ENCODE data around the gene NXT1.

DNA sequence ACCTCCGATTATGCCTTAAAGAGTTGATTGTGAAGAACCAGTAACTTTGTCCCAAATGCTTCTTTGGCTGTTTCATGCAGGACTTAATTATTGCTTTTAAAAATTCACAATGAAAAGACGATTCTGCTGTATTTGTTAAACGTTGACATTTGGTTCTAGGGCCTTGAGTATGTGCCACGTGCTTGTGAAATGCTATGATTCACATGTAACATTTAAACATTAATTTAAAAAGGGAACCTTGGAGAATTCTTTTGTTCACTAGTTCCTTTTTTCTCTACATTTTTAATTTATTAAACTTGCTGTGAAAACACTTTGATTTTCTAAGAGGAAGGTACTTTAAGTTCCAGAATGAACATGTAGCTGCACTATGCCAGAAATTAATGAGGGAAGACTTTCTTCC is 20.9 kb downstream of the NXT1 start:
- TF ChIP-seq, protein P1, sequence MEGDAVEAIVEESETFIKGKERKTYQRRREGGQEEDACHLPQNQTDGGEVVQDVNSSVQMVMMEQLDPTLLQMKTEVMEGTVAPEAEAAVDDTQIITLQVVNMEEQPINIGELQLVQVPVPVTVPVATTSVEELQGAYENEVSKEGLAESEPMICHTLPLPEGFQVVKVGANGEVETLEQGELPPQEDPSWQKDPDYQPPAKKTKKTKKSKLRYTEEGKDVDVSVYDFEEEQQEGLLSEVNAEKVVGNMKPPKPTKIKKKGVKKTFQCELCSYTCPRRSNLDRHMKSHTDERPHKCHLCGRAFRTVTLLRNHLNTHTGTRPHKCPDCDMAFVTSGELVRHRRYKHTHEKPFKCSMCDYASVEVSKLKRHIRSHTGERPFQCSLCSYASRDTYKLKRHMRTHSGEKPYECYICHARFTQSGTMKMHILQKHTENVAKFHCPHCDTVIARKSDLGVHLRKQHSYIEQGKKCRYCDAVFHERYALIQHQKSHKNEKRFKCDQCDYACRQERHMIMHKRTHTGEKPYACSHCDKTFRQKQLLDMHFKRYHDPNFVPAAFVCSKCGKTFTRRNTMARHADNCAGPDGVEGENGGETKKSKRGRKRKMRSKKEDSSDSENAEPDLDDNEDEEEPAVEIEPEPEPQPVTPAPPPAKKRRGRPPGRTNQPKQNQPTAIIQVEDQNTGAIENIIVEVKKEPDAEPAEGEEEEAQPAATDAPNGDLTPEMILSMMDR (IDR thresholded peaks at IDR 0.05) = no peak
- no peak for TF ChIP-seq EZH2 (IDR thresholded peaks at IDR 0.05; ENCODE audit: borderline replicate concordance, insufficient read depth, low read depth, low read length, poor library complexity, severe bottlenecking)

All from B cell (primary cell).